Fibroblast of the aortic adventitia (primary cell): ENCODE results near the gene PTAFR. TPM values are rescaled to one million over a fixed set of nuclear protein-coding genes. Genes with fewer than 3 reads are reported as not detected.
A peak's percentile ranks its signal among the peaks of the same experiment; 100 is the strongest.

Source experiments
- DNase-seq: peaks from one replicate; pipeline ENCODE4 v3.0.0-alpha.2; 2010; ENCODE audit warnings: low read depth
- H3K4me3 ChIP-seq: 2 replicates; pipeline ENCODE4 v1.5.1; 2011; ENCODE audit warnings: low read depth, mild to moderate bottlenecking, control low read depth, low read length, moderate library complexity
- CTCF ChIP-seq: IDR thresholded peaks from 2 replicates; pipeline ENCODE4 v1.5.1; 2011; ENCODE audit warnings: mild to moderate bottlenecking, low read length, control low read depth, inconsistent platforms; ENCODE audit not compliant: insufficient read depth
- total RNA-seq: library from RNA; depleted of rRNA; stranded (reverse); fragments of >200 nt; gene quantifications from 2 replicates; pipeline ENCODE4 v1.2.3, GENCODE V29; 2012; ENCODE audit warnings: low replicate concordance

The PTAFR gene
- total RNA-seq, 1 donor: under 0.01 TPM

GRCh38 chr1:28127617-28128257, 48.8 kb downstream of the PTAFR start:
- no peak overlapping the region for H3K4me3 ChIP-seq
- TF ChIP-seq CTCF: no peak

GRCh38 chr1:28126783-28127490, 49.6 kb downstream of the PTAFR start:
- DNase-seq: no peak
- TF ChIP-seq CTCF: no peak
- no peak overlapping the region for H3K4me3 ChIP-seq

More at GRCh38 chr1:28127617-28128257, 48.8 kb downstream of the PTAFR start:
- no peak for DNase-seq

GRCh38 chr1:28126212-28126611, 50.3 kb downstream of the PTAFR start:
- H3K4me3 ChIP-seq: no peak overlapping the region
- no peak for TF ChIP-seq CTCF
- no peak for DNase-seq

GRCh38 chr1:28123461-28123961, 53.0 kb downstream of the PTAFR start:
- no peak for TF ChIP-seq CTCF
- H3K4me3 ChIP-seq: no peak overlapping the region
- DNase-seq: peak; percentile 50

GRCh38 chr1:28122183-28122582, 54.3 kb downstream of the PTAFR start:
- no peak overlapping the region for H3K4me3 ChIP-seq
- TF ChIP-seq CTCF: no peak
- peak; percentile 40 for DNase-seq

DNA sequence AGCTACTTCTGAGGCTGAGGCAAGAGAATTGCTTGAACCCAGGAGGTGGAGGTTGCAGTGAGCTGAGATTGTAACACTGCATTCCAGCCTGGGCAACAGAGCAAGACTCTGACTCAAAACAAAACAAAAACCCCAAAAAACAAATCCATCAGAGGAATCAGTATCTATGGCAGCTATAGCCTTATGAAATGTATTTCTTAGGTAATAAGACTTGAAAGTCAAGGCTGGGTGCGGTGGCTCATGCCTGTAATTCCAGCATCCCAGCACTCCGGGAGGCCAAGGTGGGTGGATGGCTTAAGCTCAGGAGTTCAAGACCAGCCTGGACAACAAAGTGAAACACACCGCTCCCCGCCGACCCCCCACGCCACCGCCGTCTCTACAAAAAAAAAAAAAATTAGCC, 56.9 kb downstream of the PTAFR start:
- no peak overlapping the region for H3K4me3 ChIP-seq
- DNase-seq: no peak
- no peak for TF ChIP-seq CTCF
